ENCODE results near the gene MAPK10.

MAPK10 gene

GRCh38 chr4:86274642-86275041, 85.2 kb downstream of the MAPK10 start:
- no peak for DNase-seq (ENCODE audit: low spot score)

GRCh38 chr4:86272669-86273068, 87.2 kb downstream of the MAPK10 start:
- DNase-seq (ENCODE audit: low spot score) = no peak

- DNase-seq (ENCODE audit: low spot score) = no peak
Measured at GRCh38 chr4:86271057-86271456, 88.8 kb downstream of the MAPK10 start.

GRCh38 chr4:86269354-86269753, 90.5 kb downstream of the MAPK10 start:
- no peak for DNase-seq (ENCODE audit: low spot score)

GRCh38 chr4:86264241-86264640, 95.6 kb downstream of the MAPK10 start:
- DNase-seq (ENCODE audit: low spot score) = no peak

GRCh38 chr4:86261636-86262035, 98.2 kb downstream of the MAPK10 start:
- DNase-seq (ENCODE audit: low spot score) = no peak

GRCh38 chr4:86256086-86256485, 103.8 kb downstream of the MAPK10 start:
- no peak for DNase-seq (ENCODE audit: low spot score)

- DNase-seq (ENCODE audit: low spot score) = no peak
Measured at GRCh38 chr4:86250619-86251018, 109.2 kb downstream of the MAPK10 start.

- no peak for DNase-seq (ENCODE audit: low spot score)
Measured at GRCh38 chr4:86250006-86250405, 109.8 kb downstream of the MAPK10 start.

GRCh38 chr4:86249074-86249473, 110.8 kb downstream of the MAPK10 start:
- no peak for DNase-seq (ENCODE audit: low spot score)

- DNase-seq (ENCODE audit: low spot score) = no peak
Measured at GRCh38 chr4:86247906-86248305, 111.9 kb downstream of the MAPK10 start.

GRCh38 chr4:86247320-86247719, 112.5 kb downstream of the MAPK10 start:
- DNase-seq (ENCODE audit: low spot score) = no peak

GRCh38 chr4:86243750-86244149, 116.1 kb downstream of the MAPK10 start:
- DNase-seq (ENCODE audit: low spot score) = no peak

- no peak for DNase-seq (ENCODE audit: low spot score)
Measured at GRCh38 chr4:86242677-86243076, 117.2 kb downstream of the MAPK10 start.

GRCh38 chr4:86235549-86235948, 124.3 kb downstream of the MAPK10 start:
- no peak for DNase-seq (ENCODE audit: low spot score)

GRCh38 chr4:86233681-86234080, 126.2 kb downstream of the MAPK10 start:
- DNase-seq (ENCODE audit: low spot score) = no peak

GRCh38 chr4:86233090-86233489, 126.8 kb downstream of the MAPK10 start:
- DNase-seq (ENCODE audit: low spot score) = no peak

- DNase-seq (ENCODE audit: low spot score) = peak; percentile 3
Measured at GRCh38 chr4:86223472-86223871, 136.4 kb downstream of the MAPK10 start.

GRCh38 chr4:86221002-86221401, 138.9 kb downstream of the MAPK10 start:
- no peak for DNase-seq (ENCODE audit: low spot score)

GRCh38 chr4:86220121-86220520, 139.7 kb downstream of the MAPK10 start:
- DNase-seq (ENCODE audit: low spot score) = no peak

- no peak for DNase-seq (ENCODE audit: low spot score)
Measured at GRCh38 chr4:86218746-86219473, 140.9 kb downstream of the MAPK10 start.

GRCh38 chr4:86203176-86203575, 156.7 kb downstream of the MAPK10 start:
- DNase-seq (ENCODE audit: low spot score) = no peak

- DNase-seq (ENCODE audit: low spot score) = no peak
Measured at GRCh38 chr4:86185659-86186058, 174.2 kb downstream of the MAPK10 start.

GRCh38 chr4:86184901-86185285, 175.0 kb downstream of the MAPK10 start:
- no peak for DNase-seq (ENCODE audit: low spot score)

All from HuH-7.5 (cell line).